Cardiac fibroblast (primary cell): Measurements from ENCODE around the gene BIRC7.

Source experiments
- DNase-seq, 2 donors: peaks; one replicate each; pipeline versions ENCODE4 v3.0.0 to v3.0.0-alpha.2; 2010; ENCODE audit warnings: low read depth in 2 of 2
- H3K4me3 ChIP-seq, 2 donors: replicated peaks in 1 of 2; 1 replicate in 1 of 2; 2 replicates in 1 of 2; pipeline ENCODE4 v1.5.1; 2011; ENCODE audit warnings: low read depth in 2 of 2, low read length in 2 of 2, mild to moderate bottlenecking in 2 of 2, moderate library complexity in 1 of 2
- CTCF ChIP-seq: IDR thresholded peaks from one replicate; pipeline ENCODE4 v1.5.1; 2011; ENCODE audit warnings: low read depth, mild to moderate bottlenecking, low read length, inconsistent platforms

The BIRC7 gene

DNA sequence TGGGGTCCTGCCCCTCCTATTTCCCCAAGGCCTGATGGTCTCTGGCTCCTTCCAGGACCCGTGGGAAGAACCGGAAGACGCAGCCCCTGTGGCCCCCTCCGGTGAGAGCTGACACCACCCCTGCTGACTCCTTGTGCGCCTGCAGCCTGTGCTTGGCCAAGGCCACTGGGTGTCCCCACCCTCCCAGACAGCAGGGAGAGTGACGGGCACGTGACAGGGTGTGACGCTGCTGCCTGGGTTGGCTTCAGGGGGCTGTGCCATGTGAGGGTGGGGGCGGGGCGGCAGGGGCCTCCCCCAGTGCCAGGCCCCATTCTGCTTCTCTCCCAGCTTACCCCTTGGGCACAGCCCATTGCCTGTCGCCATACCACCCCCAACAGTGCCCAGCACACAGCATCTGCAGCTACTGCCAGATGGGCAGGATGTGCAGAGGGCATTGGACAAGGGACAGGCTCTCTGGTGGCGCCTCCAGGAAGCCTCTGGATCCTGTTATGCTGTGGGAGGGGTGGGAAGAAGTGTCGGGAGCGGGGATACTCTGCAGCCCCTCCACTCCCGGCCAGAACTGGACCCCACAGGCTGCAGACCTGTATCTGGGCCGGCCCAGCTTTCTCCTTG lies 2.9 kb downstream of the BIRC7 start:
- no peak overlapping the region for H3K4me3 ChIP-seq
- TF ChIP-seq CTCF: no peak
- DNase-seq: no peak

GRCh38 chr20:63239431-63239830 lies 3.7 kb downstream of the BIRC7 start:
- no peak for DNase-seq
- no peak overlapping the region for H3K4me3 ChIP-seq
- TF ChIP-seq CTCF: no peak

DNA sequence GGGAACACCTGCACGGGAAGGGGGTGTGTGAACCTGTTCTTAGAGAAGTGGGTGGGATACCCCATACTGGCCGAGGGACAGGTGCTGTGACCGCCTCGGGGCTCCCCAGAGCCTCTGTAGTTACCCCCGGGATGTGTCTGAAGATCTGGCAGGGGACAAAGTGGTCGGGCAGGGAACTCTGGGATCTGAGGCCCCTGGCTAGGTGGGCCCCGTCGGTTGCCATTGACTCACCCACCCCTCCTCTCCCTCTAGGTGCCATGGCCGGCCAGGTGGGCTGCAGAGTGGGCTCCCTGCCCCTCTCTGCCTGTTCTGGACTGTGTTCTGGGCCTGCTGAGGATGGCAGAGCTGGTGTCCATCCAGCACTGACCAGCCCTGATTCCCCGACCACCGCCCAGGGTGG lies 4.3 kb downstream of the BIRC7 start:
- no peak for DNase-seq
- no peak for TF ChIP-seq CTCF
- no peak overlapping the region for H3K4me3 ChIP-seq

DNA sequence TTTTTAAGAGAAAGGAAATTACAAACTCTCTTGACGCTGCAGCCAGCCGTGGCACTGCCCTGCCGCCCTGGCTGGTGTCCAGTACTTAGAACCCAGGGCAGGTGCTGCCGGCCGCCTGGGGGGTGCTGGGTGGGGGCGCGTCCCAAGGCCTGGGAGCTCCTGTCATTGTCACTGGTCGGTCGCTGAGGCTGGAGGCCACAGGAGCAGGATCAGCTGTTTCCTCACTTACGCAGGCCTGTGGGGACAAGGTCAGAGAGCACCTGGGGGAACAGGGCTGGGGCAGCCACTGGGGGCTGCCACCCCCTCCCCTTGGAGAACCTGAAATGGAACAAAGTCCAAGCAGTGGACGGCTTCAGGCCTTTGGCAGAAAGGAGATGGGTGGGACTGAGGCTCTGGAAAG lies 5.6 kb downstream of the BIRC7 start:
- no peak overlapping the region for H3K4me3 ChIP-seq
- no peak for TF ChIP-seq CTCF
- no peak for DNase-seq

DNA sequence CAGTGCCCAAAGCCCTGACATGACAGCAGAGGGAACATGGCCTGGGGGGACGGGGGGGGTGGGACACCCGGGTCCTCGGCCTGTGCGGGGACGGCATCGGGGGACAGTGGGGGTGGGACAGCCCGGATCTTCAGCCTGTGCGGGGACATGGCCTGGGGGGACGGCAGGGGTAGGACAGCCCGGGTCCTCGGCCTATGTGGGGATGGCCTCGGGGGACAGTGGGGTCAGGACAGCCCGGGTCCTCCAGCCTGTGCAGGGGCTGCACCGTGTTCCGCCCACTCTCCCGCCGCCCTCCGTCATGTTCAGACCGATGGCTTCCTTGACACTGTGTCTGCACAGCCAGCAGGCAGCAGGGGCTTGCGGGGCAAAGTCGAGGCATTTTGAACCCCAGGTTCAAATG lies 7.0 kb downstream of the BIRC7 start:
- no peak overlapping the region for H3K4me3 ChIP-seq
- TF ChIP-seq CTCF: no peak
- DNase-seq: no peak

DNA sequence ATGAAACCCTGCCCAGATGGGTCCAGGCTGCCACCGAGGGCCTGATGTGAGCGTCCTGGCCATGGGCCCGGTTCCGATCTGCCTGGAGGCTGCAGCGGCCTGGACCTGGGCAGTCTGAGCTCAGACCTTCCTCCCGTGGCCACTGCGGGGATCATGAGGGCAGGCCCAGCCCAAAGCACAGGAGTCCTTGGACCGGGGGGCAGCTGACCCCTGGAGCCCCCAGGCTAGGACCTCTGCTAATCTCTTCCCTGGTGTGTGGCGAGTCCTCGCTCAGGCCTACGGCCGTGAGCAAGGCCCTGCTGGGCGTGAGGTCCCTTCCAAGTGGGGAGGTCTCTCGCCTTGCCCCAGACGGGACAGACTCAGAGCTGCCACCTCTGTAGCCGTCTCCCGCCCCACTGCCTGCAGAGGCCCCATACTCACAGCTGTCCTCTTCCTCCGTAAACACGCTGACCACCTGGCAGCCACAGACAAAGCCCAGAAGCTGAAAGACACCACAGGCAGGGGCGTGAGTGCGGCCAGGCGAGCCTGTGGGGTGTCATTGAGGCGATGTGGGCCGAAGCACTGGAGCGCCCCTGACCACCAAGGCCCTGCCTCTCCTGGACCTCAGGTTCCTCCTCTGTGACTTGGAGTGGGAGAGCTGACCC lies 8.0 kb downstream of the BIRC7 start:
- no peak overlapping the region for H3K4me3 ChIP-seq
- no peak for TF ChIP-seq CTCF
- no peak for DNase-seq

DNA sequence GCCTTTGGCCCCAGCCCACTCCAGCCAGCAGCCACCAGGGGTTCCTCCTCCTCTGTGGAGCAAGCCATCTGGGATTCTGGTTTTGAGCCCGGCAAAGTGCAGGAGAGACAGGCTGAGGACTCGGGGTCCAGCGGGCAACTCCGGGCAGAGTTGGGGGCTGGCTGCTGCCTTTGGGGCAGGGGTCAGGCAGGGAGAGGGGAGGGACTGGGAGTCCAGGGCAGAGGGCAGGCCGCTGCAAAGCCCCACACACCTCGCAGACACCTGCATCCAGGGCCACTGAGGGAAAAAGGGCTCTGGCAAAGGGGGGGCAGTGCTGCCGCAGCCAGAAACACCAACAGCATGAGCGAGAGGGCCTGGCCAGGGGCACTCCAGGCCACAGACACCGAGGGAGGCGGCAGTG lies 8.8 kb downstream of the BIRC7 start:
- H3K4me3 ChIP-seq: no peak overlapping the region
- no peak for DNase-seq
- TF ChIP-seq CTCF: no peak
